Activated T-helper 2 cell treated with anti-CD3 and anti-CD28 coated beads, Interferon-gamma antibody, Interleukin-2, Interleukin-4, amounts not matched to agents 10 μg/mL and 5 μg/mL and 100 μg/mL, durations not matched to agents 14 hours and 24 hours and 36 hours (primary cell): Measurements from ENCODE around the gene GRIN2A. TPM values are rescaled to one million over a fixed set of nuclear protein-coding genes. Genes with fewer than 3 reads are reported as not detected.

Experiments used
- DNase-seq: peaks from one replicate; pipeline ENCODE4 v3.0.0; 2021; ENCODE audit warnings: low spot score
- H3K27ac Mint-ChIP-seq: one replicate; pipeline ENCODE4 v1.8.0; 2021; ENCODE audit warnings: mixed read lengths
- H3K27me3 Mint-ChIP-seq: one replicate; pipeline ENCODE4 v1.8.0; 2021; ENCODE audit warnings: low read depth, mixed read lengths
- H3K36me3 Mint-ChIP-seq: one replicate; pipeline ENCODE4 v1.8.0; 2021; ENCODE audit warnings: low read depth, mixed read lengths
- H3K4me1 Mint-ChIP-seq: one replicate; pipeline ENCODE4 v1.8.0; 2021; ENCODE audit warnings: low read depth, mixed read lengths
- H3K4me3 Mint-ChIP-seq: one replicate; pipeline ENCODE4 v1.8.0; 2021; ENCODE audit warnings: low read depth, mild to moderate bottlenecking, moderate library complexity, mixed read lengths
- H3K9me3 Mint-ChIP-seq: one replicate; pipeline ENCODE4 v1.8.0; 2021; ENCODE audit warnings: mixed read lengths
- intact Hi-C: fragments of 100-400 bp; cut with micrococcal nuclease; formaldehyde crosslinking; loops from one replicate; pipeline ENCODE4 v1.15.1; 2023
- total RNA-seq: library from RNA; stranded (reverse); gene quantifications from 2 replicates; pipeline ENCODE4 v1.2.3, GENCODE V29; 2022

The GRIN2A gene
- total RNA-seq, 1 donor from 2014 or later = not detected

GRCh38 chr16:10065019-10065418 lies 117.2 kb downstream of the GRIN2A start:
- Mint-ChIP-seq H3K27me3 (no peaks in the 10 kb centered on the region), H3K27ac (no peak overlapping the region), H3K36me3 (no peaks in the 10 kb centered on the region), H3K4me3 (no peak overlapping the region), H3K4me1 (no peaks in the 10 kb centered on the region), H3K9me3 (no peaks in the 10 kb centered on the region)
- intact Hi-C loops = no loop called here
- DNase-seq = no peak

GRCh38 chr16:10048850-10049249 lies 133.4 kb downstream of the GRIN2A start:
- no peaks in the 10 kb centered on the region for H3K9me3 Mint-ChIP-seq
- intact Hi-C loops = no loop called here
- H3K36me3 Mint-ChIP-seq = no peaks in the 10 kb centered on the region
- H3K27ac Mint-ChIP-seq = no peak overlapping the region
- no peaks in the 10 kb centered on the region for H3K4me1 Mint-ChIP-seq
- H3K4me3 Mint-ChIP-seq = no peak overlapping the region
- no peaks in the 10 kb centered on the region for H3K27me3 Mint-ChIP-seq
- no peak for DNase-seq

GRCh38 chr16:10045947-10046346 lies 136.3 kb downstream of the GRIN2A start:
- Mint-ChIP-seq H3K4me1 (no peaks in the 10 kb centered on the region), H3K9me3 (no peaks in the 10 kb centered on the region), H3K36me3 (no peaks in the 10 kb centered on the region), H3K27ac (no peak overlapping the region), H3K4me3 (no peak overlapping the region), H3K27me3 (no peaks in the 10 kb centered on the region)
- DNase-seq = no peak
- intact Hi-C loops = no loop called here

GRCh38 chr16:10045291-10045775 lies 136.9 kb downstream of the GRIN2A start:
- H3K4me1 Mint-ChIP-seq = no peaks in the 10 kb centered on the region
- DNase-seq = no peak
- no peak overlapping the region for H3K4me3 Mint-ChIP-seq
- no peaks in the 10 kb centered on the region for H3K36me3 Mint-ChIP-seq
- intact Hi-C loops = no loop called here
- no peaks in the 10 kb centered on the region for H3K9me3 Mint-ChIP-seq
- H3K27me3 Mint-ChIP-seq = no peaks in the 10 kb centered on the region
- H3K27ac Mint-ChIP-seq = no peak overlapping the region

GRCh38 chr16:10040136-10041080 lies 141.8 kb downstream of the GRIN2A start:
- no peaks in the 10 kb centered on the region for H3K36me3 Mint-ChIP-seq
- no peaks in the 10 kb centered on the region for H3K27me3 Mint-ChIP-seq
- no peaks in the 10 kb centered on the region for H3K4me1 Mint-ChIP-seq
- no peak overlapping the region for H3K4me3 Mint-ChIP-seq
- no peak for DNase-seq
- H3K9me3 Mint-ChIP-seq = no peaks in the 10 kb centered on the region
- intact Hi-C loops = no loop called here
- no peak overlapping the region for H3K27ac Mint-ChIP-seq

- no peaks in the 10 kb centered on the region for H3K9me3 Mint-ChIP-seq
- H3K27ac Mint-ChIP-seq = no peak overlapping the region
- no peak overlapping the region for H3K4me3 Mint-ChIP-seq
- no peaks in the 10 kb centered on the region for H3K36me3 Mint-ChIP-seq
- H3K27me3 Mint-ChIP-seq = no peaks in the 10 kb centered on the region
- intact Hi-C loops = no loop called here
- no peak for DNase-seq
- H3K4me1 Mint-ChIP-seq = no peaks in the 10 kb centered on the region
These were observed 142.8 kb downstream of the GRIN2A start for GRCh38 chr16:10039220-10040096.

GRCh38 chr16:10037751-10038150 lies 144.5 kb downstream of the GRIN2A start:
- DNase-seq = no peak
- no peaks in the 10 kb centered on the region for H3K36me3 Mint-ChIP-seq
- H3K4me3 Mint-ChIP-seq = no peak overlapping the region
- intact Hi-C loops = no loop called here
- H3K27ac Mint-ChIP-seq = no peak overlapping the region
- H3K4me1 Mint-ChIP-seq = no peaks in the 10 kb centered on the region
- H3K9me3 Mint-ChIP-seq = no peaks in the 10 kb centered on the region
- H3K27me3 Mint-ChIP-seq = no peaks in the 10 kb centered on the region

- H3K4me1 Mint-ChIP-seq = no peaks in the 10 kb centered on the region
- no peak overlapping the region for H3K4me3 Mint-ChIP-seq
These were observed 145.3 kb downstream of the GRIN2A start for GRCh38 chr16:10036956-10037355.

GRCh38 chr16:10033556-10033955 lies 148.7 kb downstream of the GRIN2A start:
- Mint-ChIP-seq H3K36me3 (no peaks in the 10 kb centered on the region), H3K4me3 (no peak overlapping the region), H3K4me1 (no peaks in the 10 kb centered on the region), H3K9me3 (no peaks in the 10 kb centered on the region), H3K27ac (no peak overlapping the region), H3K27me3 (no peaks in the 10 kb centered on the region)
- intact Hi-C loops = no loop called here
- no peak for DNase-seq

More at GRCh38 chr16:10036956-10037355, 145.3 kb downstream of the GRIN2A start:
- DNase-seq = no peak
- Mint-ChIP-seq H3K27ac (no peak overlapping the region), H3K27me3 (no peaks in the 10 kb centered on the region), H3K36me3 (no peaks in the 10 kb centered on the region), H3K9me3 (no peaks in the 10 kb centered on the region)
- intact Hi-C loops = no loop called here

- DNase-seq = no peak
- no peaks in the 10 kb centered on the region for H3K9me3 Mint-ChIP-seq
- no peak overlapping the region for H3K27ac Mint-ChIP-seq
- no peaks in the 10 kb centered on the region for H3K4me1 Mint-ChIP-seq
- no peaks in the 10 kb centered on the region for H3K27me3 Mint-ChIP-seq
- H3K4me3 Mint-ChIP-seq = no peak overlapping the region
- intact Hi-C loops = no loop called here
- no peaks in the 10 kb centered on the region for H3K36me3 Mint-ChIP-seq
These were observed 150.3 kb downstream of the GRIN2A start for GRCh38 chr16:10031955-10032354.

- Mint-ChIP-seq H3K9me3 (no peaks in the 10 kb centered on the region), H3K4me3 (no peak overlapping the region), H3K36me3 (no peaks in the 10 kb centered on the region), H3K27me3 (no peaks in the 10 kb centered on the region), H3K27ac (no peak overlapping the region), H3K4me1 (no peaks in the 10 kb centered on the region)
- DNase-seq = no peak
- intact Hi-C loops = no loop called here
These were observed 150.8 kb downstream of the GRIN2A start for GRCh38 chr16:10031473-10031872.

- Mint-ChIP-seq H3K4me3 (no peak overlapping the region), H3K27me3 (no peaks in the 10 kb centered on the region), H3K4me1 (no peaks in the 10 kb centered on the region)
These were observed 153.6 kb downstream of the GRIN2A start for GRCh38 chr16:10028644-10029043.

GRCh38 chr16:10027553-10027952 lies 154.7 kb downstream of the GRIN2A start:
- no peak overlapping the region for H3K27ac Mint-ChIP-seq
- H3K4me3 Mint-ChIP-seq = no peak overlapping the region
- no peak for DNase-seq
- intact Hi-C loops = no loop called here
- no peaks in the 10 kb centered on the region for H3K36me3 Mint-ChIP-seq
- H3K4me1 Mint-ChIP-seq = no peaks in the 10 kb centered on the region
- no peaks in the 10 kb centered on the region for H3K27me3 Mint-ChIP-seq
- no peaks in the 10 kb centered on the region for H3K9me3 Mint-ChIP-seq

More at GRCh38 chr16:10028644-10029043, 153.6 kb downstream of the GRIN2A start:
- H3K27ac Mint-ChIP-seq = no peak overlapping the region
- intact Hi-C loops = no loop called here
- H3K36me3 Mint-ChIP-seq = no peaks in the 10 kb centered on the region
- no peaks in the 10 kb centered on the region for H3K9me3 Mint-ChIP-seq
- no peak for DNase-seq
